ENCODE measurements around the gene OR4E2.
"Not testable (repeated sequence)": the region's sequence is repeated elsewhere in the genome, so short reads cannot be mapped to it uniquely, and the experiment has no call there.

OR4E2 gene

GRCh38 chr14:21686468-21686867 lies 32.8 kb downstream of the OR4E2 start:
- H3K27ac ChIP-seq = no peak overlapping the region
- no peak overlapping the region for H3K4me3 ChIP-seq
- H3K9me3 ChIP-seq = 0 out of 2 replicates have a peak, but pooled peaks cover 9% of the 10 kb centered on the region
- no peak overlapping the region for H3K4me2 ChIP-seq
- no peak overlapping the region for H3K9ac ChIP-seq
- H3K36me3 ChIP-seq = no peaks in the 10 kb centered on the region
- no peaks in the 10 kb centered on the region for H3K4me1 ChIP-seq
- H4K20me1 ChIP-seq = no peaks in the 10 kb centered on the region
- no peaks in the 10 kb centered on the region for H3K27me3 ChIP-seq
- no peak for TF ChIP-seq Cebpa-rat (IDR thresholded peaks at IDR 0.05)

GRCh38 chr14:21694425-21694824 lies 40.8 kb downstream of the OR4E2 start:
- no peak overlapping the region for H3K4me3 ChIP-seq
- H3K27ac ChIP-seq = no peak overlapping the region
- no peak overlapping the region for H3K4me2 ChIP-seq
- H3K4me1 ChIP-seq = peaks cover 3% of the 10 kb centered on the region
- H3K9me3 ChIP-seq = peaks cover 9% of the 10 kb centered on the region
- no peak for TF ChIP-seq Cebpa-rat (IDR thresholded peaks at IDR 0.05)
- H4K20me1 ChIP-seq = no peaks in the 10 kb centered on the region
- H3K9ac ChIP-seq = no peak overlapping the region
- H3K36me3 ChIP-seq = no peaks in the 10 kb centered on the region
- H3K27me3 ChIP-seq = peaks cover 1% of the 10 kb centered on the region; the same call in 1 of the 2 replicates

- H3K36me3 ChIP-seq, H3K4me3 ChIP-seq, H3K27ac ChIP-seq, H3K9ac ChIP-seq, H3K9me3 ChIP-seq, H3K4me2 ChIP-seq, H4K20me1 ChIP-seq: not testable (repeated sequence)
- peaks cover 12% of the 10 kb centered on the region for H3K4me1 ChIP-seq
- H3K27me3 ChIP-seq = peaks cover 27% of the 10 kb centered on the region
These were observed 44.0 kb downstream of the OR4E2 start for GRCh38 chr14:21697662-21698061.

GRCh38 chr14:21698538-21698937 lies 44.9 kb downstream of the OR4E2 start:
- H3K27ac ChIP-seq, H4K20me1 ChIP-seq, H3K4me3 ChIP-seq, H3K4me2 ChIP-seq, H3K36me3 ChIP-seq, H3K9ac ChIP-seq, H3K9me3 ChIP-seq: not testable (repeated sequence)
- Histone ChIP-seq H3K27me3 (peaks cover 27% of the 10 kb centered on the region), H3K4me1 (peaks cover 14% of the 10 kb centered on the region)

GRCh38 chr14:21699551-21699950 lies 45.9 kb downstream of the OR4E2 start:
- peak overlapping the region; percentile 73 for H3K4me2 ChIP-seq
- H3K4me1 ChIP-seq = peaks cover 24% of the 10 kb centered on the region
- H3K4me3 ChIP-seq = no peak overlapping the region
- H3K36me3 ChIP-seq = no peaks in the 10 kb centered on the region
- no peak overlapping the region for H3K27ac ChIP-seq
- H3K27me3 ChIP-seq = peaks cover 31% of the 10 kb centered on the region
- peaks cover 9% of the 10 kb centered on the region for H3K9me3 ChIP-seq
- no peak overlapping the region for H3K9ac ChIP-seq
- TF ChIP-seq Cebpa-rat (IDR thresholded peaks at IDR 0.05) = no peak
- H4K20me1 ChIP-seq = no peaks in the 10 kb centered on the region

- H3K4me2 ChIP-seq = no peak overlapping the region
- no peak overlapping the region for H3K27ac ChIP-seq
- peaks cover 24% of the 10 kb centered on the region for H3K4me1 ChIP-seq
- no peak overlapping the region for H3K9ac ChIP-seq
- TF ChIP-seq Cebpa-rat (IDR thresholded peaks at IDR 0.05) = no peak
- H3K27me3 ChIP-seq = peaks cover 48% of the 10 kb centered on the region
- peaks cover 23% of the 10 kb centered on the region for H3K9me3 ChIP-seq
- no peaks in the 10 kb centered on the region for H3K36me3 ChIP-seq
- no peaks in the 10 kb centered on the region for H4K20me1 ChIP-seq
- H3K4me3 ChIP-seq = no peak overlapping the region
These were observed 48.7 kb downstream of the OR4E2 start for GRCh38 chr14:21702316-21702715.

- Histone ChIP-seq H3K27ac (no peak overlapping the region), H4K20me1 (no peaks in the 10 kb centered on the region), H3K9me3 (peaks cover 22% of the 10 kb centered on the region), H3K9ac (no peak overlapping the region), H3K4me3 (no peak overlapping the region), H3K36me3 (no peaks in the 10 kb centered on the region), H3K4me2 (peak overlapping the region; percentile 17), H3K4me1 (peaks cover 24% of the 10 kb centered on the region), H3K27me3 (peaks cover 52% of the 10 kb centered on the region)
- no peak for TF ChIP-seq Cebpa-rat (IDR thresholded peaks at IDR 0.05)
These were observed 50.0 kb downstream of the OR4E2 start for GRCh38 chr14:21703357-21704326.

GRCh38 chr14:21704338-21704737 lies 50.7 kb downstream of the OR4E2 start:
- Histone ChIP-seq H3K4me2 (peak overlapping the region; percentile 17; the same call in 1 of the 2 replicates), H3K27me3 (peaks cover 56% of the 10 kb centered on the region), H3K4me3 (no peak overlapping the region), H3K36me3 (no peaks in the 10 kb centered on the region), H4K20me1 (no peaks in the 10 kb centered on the region), H3K4me1 (peaks cover 22% of the 10 kb centered on the region), H3K9me3 (peaks cover 22% of the 10 kb centered on the region), H3K27ac (no peak overlapping the region), H3K9ac (no peak overlapping the region)
- no peak for TF ChIP-seq Cebpa-rat (IDR thresholded peaks at IDR 0.05)

- no peak overlapping the region for H3K9ac ChIP-seq
- H3K9me3 ChIP-seq = peaks cover 13% of the 10 kb centered on the region
- TF ChIP-seq Cebpa-rat (IDR thresholded peaks at IDR 0.05) = no peak
- H3K4me3 ChIP-seq = no peak overlapping the region
- peaks cover 16% of the 10 kb centered on the region; the same call in 1 of the 2 replicates for H3K27me3 ChIP-seq
- H3K4me1 ChIP-seq = no peaks in the 10 kb centered on the region
- H4K20me1 ChIP-seq = no peaks in the 10 kb centered on the region
- H3K27ac ChIP-seq = no peak overlapping the region
- H3K36me3 ChIP-seq = no peaks in the 10 kb centered on the region
- H3K4me2 ChIP-seq = no peak overlapping the region
These were observed 57.8 kb downstream of the OR4E2 start for GRCh38 chr14:21711360-21711961.

GRCh38 chr14:21712036-21712435 lies 58.4 kb downstream of the OR4E2 start:
- no peaks in the 10 kb centered on the region for H3K36me3 ChIP-seq
- H3K9me3 ChIP-seq = peaks cover 7% of the 10 kb centered on the region
- no peak overlapping the region for H3K4me2 ChIP-seq
- H3K27me3 ChIP-seq = peaks cover 10% of the 10 kb centered on the region; the same call in 1 of the 2 replicates
- no peak overlapping the region for H3K9ac ChIP-seq
- H4K20me1 ChIP-seq = no peaks in the 10 kb centered on the region
- no peaks in the 10 kb centered on the region for H3K4me1 ChIP-seq
- H3K4me3 ChIP-seq = no peak overlapping the region
- no peak overlapping the region for H3K27ac ChIP-seq
- no peak for TF ChIP-seq Cebpa-rat (IDR thresholded peaks at IDR 0.05)
